ENCODE data around the gene TACR1. TPM values are rescaled to one million over a fixed set of nuclear protein-coding genes. Genes with fewer than 3 reads are reported as not detected.

The TACR1 gene
- total and polyA plus RNA-seq, 8 donors = 0.14 to 3.5 (median 0.49) TPM; not detected in 4

DNA sequence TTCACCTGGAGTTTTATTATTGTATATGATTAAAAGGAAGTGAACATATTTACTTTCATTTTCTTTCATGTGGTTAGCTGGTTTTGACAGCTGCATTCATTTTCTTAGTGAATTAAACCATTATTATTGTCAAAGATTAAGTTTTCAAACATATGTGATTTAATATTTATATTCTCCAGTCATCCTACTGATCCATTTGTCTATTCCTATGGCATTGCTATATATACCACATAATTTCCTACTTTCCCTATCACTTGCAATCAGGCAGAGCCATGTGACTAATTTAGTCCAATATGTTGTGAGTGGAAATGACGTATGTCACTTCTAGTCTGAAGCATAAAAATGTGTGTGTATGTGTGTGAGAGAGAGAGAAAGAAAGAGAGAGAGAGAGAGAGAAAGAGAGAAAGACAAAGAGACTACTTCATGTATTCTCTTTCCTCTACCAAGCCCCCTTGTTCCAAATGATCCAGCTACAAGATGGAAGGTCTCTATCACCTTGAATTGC, 12.0 kb upstream of the TACR1 start:
- no peaks in the 10 kb centered on the region for H3K9me3 ChIP-seq

DNA sequence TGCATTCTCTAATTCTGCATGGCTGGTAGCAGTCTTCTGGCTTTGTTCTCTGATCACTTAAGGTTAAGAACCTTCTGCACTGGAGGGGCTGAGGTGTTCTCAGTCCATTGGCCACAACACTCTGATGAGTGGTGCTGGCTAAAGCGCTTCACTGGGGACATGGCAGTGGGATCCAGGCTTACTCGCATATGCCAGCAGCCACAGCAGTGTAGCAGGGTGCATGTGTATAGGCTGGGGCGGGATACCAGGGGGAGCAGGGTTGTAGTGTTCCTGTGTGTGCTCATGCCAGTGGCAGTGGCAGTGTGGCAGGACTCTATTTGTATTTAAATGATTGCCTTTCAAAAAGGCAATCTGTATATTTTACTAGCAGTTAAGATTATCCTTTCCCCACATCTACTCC, 11.1 kb upstream of the TACR1 start:
- DNase-seq = no peak

More for the DNA sequence above, 12.0 kb upstream of the TACR1 start:
- no peak overlapping the region for H3K4me3 ChIP-seq
- H3K27me3 ChIP-seq = no peaks in the 10 kb centered on the region
- intact Hi-C loops (cut with DNase I; ENCODE audit: low total_unique reads) = no loop called here
- H3K27ac ChIP-seq = no peak overlapping the region
- no peaks in the 10 kb centered on the region for H3K36me3 ChIP-seq
- TF ChIP-seq POLR2A (IDR thresholded peaks at IDR 0.05) (no peak), POLR2AphosphoS5 (IDR thresholded peaks at IDR 0.05) (no peak), EP300 (IDR thresholded peaks at IDR 0.05) (no peak)
- TF ChIP-seq, protein P1, sequence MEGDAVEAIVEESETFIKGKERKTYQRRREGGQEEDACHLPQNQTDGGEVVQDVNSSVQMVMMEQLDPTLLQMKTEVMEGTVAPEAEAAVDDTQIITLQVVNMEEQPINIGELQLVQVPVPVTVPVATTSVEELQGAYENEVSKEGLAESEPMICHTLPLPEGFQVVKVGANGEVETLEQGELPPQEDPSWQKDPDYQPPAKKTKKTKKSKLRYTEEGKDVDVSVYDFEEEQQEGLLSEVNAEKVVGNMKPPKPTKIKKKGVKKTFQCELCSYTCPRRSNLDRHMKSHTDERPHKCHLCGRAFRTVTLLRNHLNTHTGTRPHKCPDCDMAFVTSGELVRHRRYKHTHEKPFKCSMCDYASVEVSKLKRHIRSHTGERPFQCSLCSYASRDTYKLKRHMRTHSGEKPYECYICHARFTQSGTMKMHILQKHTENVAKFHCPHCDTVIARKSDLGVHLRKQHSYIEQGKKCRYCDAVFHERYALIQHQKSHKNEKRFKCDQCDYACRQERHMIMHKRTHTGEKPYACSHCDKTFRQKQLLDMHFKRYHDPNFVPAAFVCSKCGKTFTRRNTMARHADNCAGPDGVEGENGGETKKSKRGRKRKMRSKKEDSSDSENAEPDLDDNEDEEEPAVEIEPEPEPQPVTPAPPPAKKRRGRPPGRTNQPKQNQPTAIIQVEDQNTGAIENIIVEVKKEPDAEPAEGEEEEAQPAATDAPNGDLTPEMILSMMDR (IDR thresholded peaks at IDR 0.05) = no peak
- no peak for DNase-seq
- H3K4me1 ChIP-seq = no peaks in the 10 kb centered on the region
- 58 to 81% (median 77%) methylated on average over 1 of the region's 1 CpG for WGBS, 5 donors

DNA sequence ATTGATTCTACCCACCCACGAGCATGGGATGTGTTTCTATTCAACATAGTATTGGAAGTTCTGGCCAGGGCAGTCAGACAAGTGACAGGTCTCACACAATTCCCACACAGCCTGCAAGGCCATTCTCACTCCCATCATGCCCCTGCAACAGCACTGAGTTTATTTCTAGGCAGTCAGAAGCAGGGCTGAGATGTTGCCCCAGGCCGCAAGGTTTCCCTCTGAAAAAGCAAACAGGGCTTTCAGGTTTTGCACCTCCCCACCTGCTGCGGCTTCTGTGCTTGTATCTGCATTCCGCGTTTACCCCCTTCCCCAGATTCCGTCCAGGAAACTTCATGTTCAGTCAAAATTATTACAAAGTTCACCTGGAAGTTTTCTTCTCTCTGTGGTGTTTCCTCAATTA, 9.4 kb upstream of the TACR1 start:
- no peak overlapping the region for H3K27ac ChIP-seq
- no peaks in the 10 kb centered on the region for H3K4me1 ChIP-seq
- 53 to 75% (median 65%) methylated on average over 6 of the region's 6 CpGs for WGBS, 5 donors
- DNase-seq = peak in 1 of 2 donors; percentile 26
- intact Hi-C loops (cut with DNase I; ENCODE audit: low total_unique reads) = no loop called here
- TF ChIP-seq POLR2A (IDR thresholded peaks at IDR 0.05) (no peak), POLR2AphosphoS5 (IDR thresholded peaks at IDR 0.05) (no peak), EP300 (IDR thresholded peaks at IDR 0.05) (no peak)
- TF ChIP-seq, protein P1 (IDR thresholded peaks at IDR 0.05) = no peak
- H3K27me3 ChIP-seq = no peaks in the 10 kb centered on the region
- H3K4me3 ChIP-seq = no peak overlapping the region
- no peaks in the 10 kb centered on the region for H3K9me3 ChIP-seq
- H3K36me3 ChIP-seq = no peaks in the 10 kb centered on the region

More for the DNA sequence above, 11.1 kb upstream of the TACR1 start:
- no peak for TF ChIP-seq EP300 (IDR thresholded peaks at IDR 0.05)
- TF ChIP-seq POLR2AphosphoS5 (IDR thresholded peaks at IDR 0.05) = no peak
- TF ChIP-seq POLR2A (IDR thresholded peaks at IDR 0.05) = no peak
- TF ChIP-seq, protein P1 (IDR thresholded peaks at IDR 0.05) = no peak
- Histone ChIP-seq H3K4me1 (no peaks in the 10 kb centered on the region), H3K27me3 (no peaks in the 10 kb centered on the region), H3K4me3 (no peak overlapping the region), H3K36me3 (no peaks in the 10 kb centered on the region), H3K27ac (no peak overlapping the region), H3K9me3 (no peaks in the 10 kb centered on the region)
- intact Hi-C loops (cut with DNase I; ENCODE audit: low total_unique reads) = no loop called here
- WGBS, 5 donors = 93 to 100% (median 97%) methylated on average over 3 of the region's 3 CpGs

DNA sequence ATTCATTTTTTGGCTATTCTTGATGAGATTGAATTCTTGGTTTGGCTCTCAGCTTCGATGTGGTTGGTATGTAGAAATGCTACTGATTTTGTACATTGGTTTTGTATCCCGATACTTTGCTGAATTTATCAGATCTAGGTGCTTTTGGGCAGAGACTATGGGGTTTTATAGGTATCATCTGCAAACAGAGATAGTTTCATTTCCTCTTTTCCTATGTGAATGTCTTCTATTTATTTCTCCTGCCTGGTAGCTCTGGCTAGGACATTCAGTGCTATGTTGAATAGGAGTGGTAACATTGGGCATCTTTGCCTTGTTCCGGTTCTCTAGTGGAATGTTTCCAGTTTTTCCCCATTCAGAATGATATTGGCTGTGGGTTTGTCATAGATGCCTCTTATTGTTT, 5.5 kb upstream of the TACR1 start:
- 81 to 87% (median 86%) methylated on average over 3 of the region's 3 CpGs for WGBS, 5 donors
- Histone ChIP-seq H3K9me3 (no peaks in the 10 kb centered on the region), H3K27me3 (peaks cover 0 to 28% (median 12%) of the 10 kb centered on the region in 3 donors), H3K4me3 (no peak overlapping the region), H3K27ac (no peak overlapping the region), H3K36me3 (no peaks in the 10 kb centered on the region), H3K4me1 (peaks cover 10 to 14% (median 12%) of the 10 kb centered on the region in 4 donors)
- TF ChIP-seq, protein P1 (IDR thresholded peaks at IDR 0.05) = no peak
- no peak for TF ChIP-seq POLR2A (IDR thresholded peaks at IDR 0.05)
- TF ChIP-seq POLR2AphosphoS5 (IDR thresholded peaks at IDR 0.05) = no peak
- TF ChIP-seq EP300 (IDR thresholded peaks at IDR 0.05) = no peak
- DNase-seq = no peak
- intact Hi-C loops (cut with DNase I; ENCODE audit: low total_unique reads) = no loop called here
